SKM-1 treated with dmso at 0.1 percent for 144 hours (cell line): Measurements from ENCODE around the gene CFAP221.
"Not testable (repeated sequence)": the region's sequence is repeated elsewhere in the genome, so short reads cannot be mapped to it uniquely, and the experiment has no call there.

Experiments
- DNase-seq: peaks from one replicate; lab custom pipeline; 2025; ENCODE audit not compliant: unreplicated experiment; lab: John Stamatoyannopoulos, UW

CFAP221 gene

DNA sequence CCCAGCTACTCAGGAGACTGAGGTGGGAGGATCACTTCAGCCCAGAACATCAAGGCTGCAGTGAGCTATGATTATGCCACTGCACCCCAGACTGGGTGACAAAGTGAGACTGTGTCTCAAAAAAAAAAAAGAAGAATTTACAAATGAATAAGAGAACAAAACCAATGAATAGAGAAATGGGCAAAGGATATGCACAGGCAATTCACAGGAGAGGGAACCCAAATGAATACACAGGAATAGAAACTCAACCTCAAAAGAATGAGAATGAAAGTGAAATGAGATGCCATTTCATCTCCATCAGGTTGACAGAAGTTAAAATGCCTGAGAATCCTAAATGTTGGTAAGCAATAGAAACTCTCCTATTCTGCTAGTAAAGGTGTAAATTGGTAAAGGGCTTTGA, 40.2 kb downstream of the CFAP221 start:
- DNase-seq, result no peak

DNA sequence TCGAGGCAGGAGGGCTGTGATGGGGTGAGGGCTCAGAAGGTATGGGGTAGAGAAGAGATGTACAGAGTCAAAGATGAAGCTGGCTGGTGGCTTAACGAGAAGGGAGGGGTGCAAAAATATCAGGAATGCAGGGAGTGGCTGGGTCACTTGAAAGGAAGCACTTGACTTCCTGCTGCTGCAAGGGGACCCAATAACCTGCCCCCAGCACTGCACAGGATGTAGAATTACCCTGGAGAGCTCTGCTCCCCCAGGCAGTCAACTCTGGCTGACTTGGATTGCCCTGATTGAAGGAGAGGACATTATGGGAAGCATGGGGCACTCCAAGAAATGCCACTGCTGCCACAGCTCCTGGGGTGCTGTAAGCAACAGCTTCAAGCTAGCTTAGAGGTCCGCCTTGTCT, 41.8 kb downstream of the CFAP221 start:
- DNase-seq, result no peak

DNA sequence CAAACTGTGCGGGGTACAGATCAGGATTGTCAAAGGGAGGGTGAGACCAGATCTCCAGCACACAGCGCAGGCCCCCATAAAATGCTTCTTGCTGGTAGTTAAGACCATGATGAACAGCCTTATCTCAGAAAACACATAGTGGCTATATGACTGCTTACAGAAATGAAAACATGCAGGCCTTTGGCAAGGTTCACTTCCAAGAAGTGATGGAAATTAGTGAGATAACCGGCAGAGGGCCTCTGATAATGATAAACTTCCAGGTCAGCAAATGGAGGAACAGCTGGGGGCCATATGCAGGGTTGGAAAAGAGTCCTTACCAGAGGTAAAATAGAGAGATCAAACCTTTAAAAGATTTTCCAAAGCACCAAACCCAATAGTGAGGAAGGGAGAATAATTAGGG, 46.6 kb downstream of the CFAP221 start:
- DNase-seq, result no peak

DNA sequence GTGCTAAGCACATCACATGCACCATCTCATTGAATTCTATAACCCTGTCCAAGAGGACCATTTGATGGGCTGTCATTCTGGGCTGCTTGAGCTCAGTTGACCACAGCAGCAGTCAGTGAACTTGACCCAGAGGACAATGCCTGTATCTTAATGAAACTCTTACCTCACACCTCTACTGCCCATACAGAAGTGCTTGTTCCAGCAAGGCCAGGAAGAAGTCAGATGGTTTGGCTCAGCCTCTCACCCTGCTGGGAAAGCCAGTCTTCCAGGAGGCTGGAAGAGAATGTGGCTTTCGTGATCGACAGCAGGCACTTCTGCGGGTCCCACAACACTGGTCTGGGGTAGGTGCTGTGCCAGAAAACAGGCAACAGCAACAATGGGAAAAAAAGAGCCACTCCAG, 47.3 kb downstream of the CFAP221 start:
- no peak for DNase-seq

DNA sequence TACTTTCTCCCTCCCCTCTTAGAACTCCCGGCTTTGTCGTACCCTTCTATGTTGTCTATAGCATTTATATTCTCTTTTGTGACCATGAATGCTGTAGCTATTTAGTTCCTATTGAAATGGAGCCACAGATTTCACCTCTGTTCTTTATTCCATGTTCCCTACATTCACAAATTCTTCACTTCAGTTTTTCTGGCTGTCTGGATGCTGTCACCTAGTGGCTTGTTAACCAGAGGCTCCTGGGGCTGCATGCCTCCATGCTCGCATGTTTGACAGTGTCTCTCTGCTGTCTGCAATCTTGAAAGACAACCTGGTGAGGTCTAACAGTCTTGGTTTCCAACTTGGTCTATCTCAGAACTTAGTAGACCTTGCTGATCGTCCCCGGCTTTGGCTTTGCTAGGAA, 48.2 kb downstream of the CFAP221 start:
- no peak for DNase-seq

DNA sequence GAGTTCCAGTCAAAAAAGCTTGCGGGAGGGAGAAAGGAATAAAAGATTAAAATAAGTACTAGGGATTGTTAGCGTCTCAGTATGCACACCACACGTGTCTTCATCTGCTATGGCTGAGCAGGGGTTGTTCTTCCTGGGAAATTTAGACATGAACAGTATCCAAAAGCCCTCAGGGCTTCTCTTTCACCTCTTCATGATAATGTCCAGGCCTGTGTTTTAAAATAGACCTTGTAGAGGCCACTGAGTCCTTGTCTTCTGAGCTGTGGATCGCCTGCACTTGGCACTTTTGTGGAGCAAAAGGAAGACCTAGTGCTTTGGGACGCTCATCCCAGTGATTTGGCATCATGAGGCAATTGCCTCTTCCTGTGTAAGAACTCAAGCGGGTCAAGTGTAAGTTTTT, 52.4 kb downstream of the CFAP221 start:
- DNase-seq, result no peak

DNA sequence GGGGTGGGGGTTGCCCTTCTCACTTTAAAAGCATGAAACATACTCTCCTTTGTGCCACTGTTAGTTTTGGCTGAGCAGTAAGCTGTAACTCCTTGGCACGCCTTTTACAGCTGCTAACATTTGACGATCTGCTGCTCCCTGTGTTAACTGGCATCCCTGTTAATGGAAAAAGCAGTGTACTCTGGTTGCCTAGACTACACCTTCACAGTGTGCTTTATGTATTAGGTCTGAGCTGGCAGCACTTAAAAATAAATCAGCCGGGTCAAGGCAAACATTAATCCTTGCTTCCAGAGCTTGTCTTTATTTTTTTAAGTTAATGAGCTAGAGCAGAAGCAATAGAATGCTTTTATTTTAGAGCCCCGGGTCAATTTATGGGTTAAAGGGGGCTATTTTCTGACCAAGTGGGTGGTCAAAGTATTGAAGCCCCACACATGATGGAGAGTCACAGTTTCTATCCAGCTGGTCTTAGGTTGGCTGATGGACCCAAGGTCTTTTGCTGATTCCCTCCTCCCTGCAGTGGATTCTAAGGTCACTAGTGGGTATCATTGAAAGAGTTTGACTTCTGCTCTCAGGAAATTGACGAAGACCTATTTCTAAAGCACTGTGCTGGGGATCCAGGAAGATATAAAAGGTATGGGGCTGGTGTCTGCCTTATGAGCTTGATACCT, 54.5 kb downstream of the CFAP221 start:
- DNase-seq, result no peak

DNA sequence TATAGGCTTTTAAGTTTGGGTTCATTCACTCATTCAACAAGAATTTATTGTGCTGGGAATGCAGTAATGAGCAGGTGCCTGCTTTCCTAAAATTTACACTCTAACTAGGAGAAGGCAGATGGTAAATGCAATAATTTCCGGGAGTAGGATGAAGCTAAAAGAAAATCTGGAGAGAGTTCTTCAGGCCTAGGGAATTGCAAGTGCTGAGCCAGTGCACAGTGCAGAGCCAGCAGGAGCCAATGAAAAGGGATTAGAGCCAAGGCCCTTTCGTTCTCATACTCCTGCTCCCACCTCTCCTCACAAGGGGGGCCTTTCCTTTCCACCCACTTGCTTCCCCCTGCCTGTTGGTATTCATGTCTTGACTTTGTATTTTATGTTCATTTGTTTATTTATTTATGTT, 55.1 kb downstream of the CFAP221 start:
- no peak for DNase-seq

DNA sequence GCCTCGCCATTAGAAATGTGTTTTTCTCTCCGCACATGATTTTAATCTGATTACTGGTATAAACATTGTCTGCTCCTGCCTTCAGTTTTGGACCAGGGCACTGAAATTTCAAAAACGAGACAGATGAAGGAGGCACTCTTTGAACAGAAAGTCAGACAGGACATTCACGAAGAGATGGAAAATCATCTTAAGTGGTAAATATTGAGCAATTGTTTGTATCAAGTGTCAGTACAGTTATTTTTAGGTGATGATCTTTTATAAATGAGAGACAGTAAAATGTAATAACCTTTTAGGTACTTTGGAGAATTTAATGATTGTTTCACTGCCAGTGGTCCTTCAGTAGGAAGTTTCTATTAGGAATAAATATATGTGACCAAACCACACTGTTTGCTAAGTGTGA, 60.8 kb downstream of the CFAP221 start:
- no peak for DNase-seq

DNA sequence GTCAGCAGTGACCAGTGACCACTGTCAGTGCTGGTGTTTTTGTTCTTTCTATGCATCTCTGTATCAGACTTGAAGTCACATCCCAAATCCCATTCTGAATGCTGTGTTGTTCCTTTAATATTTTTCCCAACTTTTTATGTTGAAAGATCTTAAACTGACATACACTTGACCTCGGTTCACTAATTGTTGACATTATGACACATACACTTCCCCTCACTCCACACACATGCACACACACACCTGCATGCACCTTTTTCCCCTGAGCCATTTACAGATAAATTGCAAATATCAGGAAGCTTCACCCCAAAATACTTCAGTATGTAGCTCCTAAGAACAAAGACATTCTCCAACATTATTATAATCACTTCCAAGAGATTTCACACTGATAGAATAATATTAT, 62.4 kb downstream of the CFAP221 start:
- DNase-seq, result no peak

DNA sequence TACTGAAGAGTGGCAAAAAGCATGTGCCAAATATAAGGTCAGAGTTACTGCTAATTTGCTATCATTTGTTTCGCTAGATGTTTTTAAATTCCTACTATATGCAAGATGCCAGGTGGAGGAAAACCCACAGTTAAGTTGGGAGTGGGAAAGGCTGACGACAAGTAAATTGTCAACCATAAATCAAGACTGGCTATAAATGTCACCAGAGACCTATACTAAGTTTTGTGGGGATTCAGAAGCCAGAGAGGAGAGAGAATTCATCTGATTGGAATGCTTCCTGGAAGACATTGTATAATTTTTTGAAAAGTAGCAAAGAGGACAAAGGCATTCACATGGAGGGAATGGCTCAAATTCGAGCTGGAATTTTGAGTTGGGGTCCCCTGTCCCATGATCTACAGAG, 64.3 kb downstream of the CFAP221 start:
- no peak for DNase-seq

DNA sequence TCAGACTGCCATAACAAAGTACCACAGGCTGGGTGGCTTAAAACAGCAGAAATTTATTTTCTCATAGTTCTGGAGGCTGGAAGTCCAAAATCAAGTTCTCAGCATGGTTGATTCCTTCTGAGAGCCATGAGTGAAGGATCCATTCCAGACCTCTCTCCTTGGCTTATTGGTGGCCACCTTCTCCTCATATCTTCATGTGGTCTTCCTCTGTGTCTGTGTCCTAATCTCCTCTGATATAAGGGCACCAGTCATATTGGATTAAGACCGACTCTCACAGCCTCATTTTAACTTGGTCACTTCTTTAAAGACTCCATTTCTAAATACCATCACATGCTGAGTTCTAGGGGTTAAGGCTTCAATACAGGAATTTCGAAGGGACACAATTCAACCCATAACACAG, 65.1 kb downstream of the CFAP221 start:
- no peak for DNase-seq

DNA sequence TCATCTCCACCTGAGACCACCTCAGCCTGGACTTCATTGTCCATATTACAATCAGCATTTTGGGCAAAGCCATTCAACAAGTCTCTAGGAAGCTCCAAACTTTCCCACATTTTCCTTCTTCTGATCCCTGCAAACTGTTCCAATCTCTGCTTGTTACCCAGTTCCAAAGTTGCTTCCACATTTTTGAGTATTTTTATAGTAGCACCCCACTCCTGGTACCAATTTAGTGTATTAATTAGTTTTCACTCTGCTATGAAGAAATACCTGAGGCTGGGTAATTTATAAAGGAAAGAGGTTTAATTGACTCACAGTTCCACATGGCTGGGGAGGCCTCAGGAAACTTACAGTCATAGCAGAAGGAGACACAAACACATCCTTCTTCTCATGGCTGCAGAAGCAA, 69.9 kb downstream of the CFAP221 start:
- DNase-seq, result not testable (repeated sequence)

DNA sequence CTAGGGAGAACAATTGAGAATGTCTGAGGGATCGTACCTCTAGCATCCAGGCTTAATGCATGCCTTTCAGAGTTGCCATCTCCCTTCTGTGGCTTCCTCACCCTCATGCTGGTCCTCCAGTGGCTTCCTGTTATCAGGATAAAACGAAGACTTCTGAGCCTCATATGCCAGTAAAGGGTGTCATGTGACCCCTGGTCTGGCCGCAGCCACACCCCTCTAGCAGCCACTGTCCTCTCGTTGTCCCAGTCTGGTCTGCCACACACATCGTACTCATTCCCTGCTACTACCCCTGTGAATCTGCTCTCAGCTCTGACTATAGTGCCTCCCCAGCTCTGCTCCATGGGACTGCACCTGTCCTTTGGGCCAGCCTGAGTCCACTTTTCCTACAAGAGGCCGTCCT, 72.2 kb downstream of the CFAP221 start:
- DNase-seq, result no peak

DNA sequence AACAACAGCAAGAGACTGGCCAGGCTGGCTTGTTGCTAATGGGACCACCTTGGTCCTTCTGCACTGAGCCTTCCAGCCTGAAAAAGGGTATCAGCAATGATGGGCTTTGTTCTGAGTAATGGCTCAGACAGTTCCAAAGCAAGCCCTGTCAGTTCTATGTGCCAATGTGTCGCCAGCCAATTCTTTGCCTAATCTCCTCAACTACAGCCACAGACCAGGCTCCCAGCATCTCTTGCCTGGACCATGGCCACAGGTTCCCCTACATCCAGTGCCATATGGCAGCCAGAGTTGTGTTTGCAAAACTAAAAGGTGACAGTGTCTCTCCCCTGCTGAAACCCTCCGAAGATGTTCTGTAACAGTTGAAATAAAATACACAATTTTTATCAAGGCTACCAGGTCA, 73.2 kb downstream of the CFAP221 start:
- no peak for DNase-seq

DNA sequence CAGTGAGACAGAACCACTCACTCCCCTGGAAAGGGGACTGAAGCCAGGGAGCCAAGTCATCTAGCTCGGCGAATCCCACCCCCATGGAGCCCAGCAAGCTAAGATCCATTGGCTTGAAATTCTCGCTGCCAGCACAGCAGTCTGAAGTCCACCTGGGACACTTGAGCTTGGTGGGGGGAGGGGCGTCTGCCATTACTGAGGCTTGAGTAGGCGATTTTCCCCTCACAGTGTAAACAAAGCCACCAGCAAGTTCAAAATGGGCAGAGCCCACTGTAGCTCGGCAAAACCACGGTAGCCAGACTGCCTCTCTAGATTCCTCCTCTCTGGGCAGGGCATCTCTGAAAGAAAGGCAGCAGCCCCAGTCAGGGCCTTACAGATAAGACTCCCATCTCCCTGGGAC, 74.5 kb downstream of the CFAP221 start:
- not testable (repeated sequence) for DNase-seq

DNA sequence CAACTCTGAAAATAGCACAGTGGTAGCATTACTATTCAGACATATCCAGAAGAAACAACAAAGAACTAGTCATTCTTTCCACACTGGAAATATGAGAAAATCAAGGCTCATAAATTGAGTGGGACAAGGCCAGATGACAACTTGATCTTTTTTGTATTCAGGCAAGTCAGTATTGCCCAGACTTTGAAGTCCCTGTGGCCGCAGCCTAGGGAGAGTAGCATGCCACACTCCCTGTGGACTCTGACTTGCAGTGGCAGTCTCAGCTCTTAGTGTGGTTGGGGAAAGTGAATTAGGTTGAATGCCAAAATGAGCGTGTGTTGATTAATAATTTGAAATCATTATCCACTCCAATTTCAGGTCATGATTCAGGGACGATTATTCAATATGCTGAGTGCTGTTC, 81.0 kb downstream of the CFAP221 start:
- no peak for DNase-seq

DNA sequence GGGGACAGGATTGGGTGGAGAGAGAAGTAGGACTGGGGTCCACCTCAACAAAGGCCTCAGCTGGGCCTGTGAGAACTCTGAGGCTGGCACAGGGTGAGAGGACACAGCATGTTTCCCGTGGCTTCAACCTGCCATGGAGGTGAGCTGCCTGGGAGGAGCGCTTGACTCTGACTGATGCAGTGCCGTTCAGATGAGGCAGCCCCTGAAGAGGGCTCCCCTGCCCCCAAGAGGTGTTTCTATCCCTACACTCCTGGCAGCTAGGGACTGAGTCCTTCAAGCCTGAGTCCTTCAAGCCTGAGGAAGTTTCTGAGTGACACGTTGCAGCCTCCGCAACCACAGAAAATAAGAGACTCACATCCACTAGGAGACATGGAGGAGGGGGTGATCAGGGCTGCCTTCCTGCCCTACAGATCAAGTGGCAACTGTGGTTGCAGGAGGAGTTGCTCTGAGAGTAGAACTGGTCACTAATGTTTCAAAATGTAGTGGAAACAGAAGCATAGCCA, 85.1 kb downstream of the CFAP221 start:
- no peak for DNase-seq

DNA sequence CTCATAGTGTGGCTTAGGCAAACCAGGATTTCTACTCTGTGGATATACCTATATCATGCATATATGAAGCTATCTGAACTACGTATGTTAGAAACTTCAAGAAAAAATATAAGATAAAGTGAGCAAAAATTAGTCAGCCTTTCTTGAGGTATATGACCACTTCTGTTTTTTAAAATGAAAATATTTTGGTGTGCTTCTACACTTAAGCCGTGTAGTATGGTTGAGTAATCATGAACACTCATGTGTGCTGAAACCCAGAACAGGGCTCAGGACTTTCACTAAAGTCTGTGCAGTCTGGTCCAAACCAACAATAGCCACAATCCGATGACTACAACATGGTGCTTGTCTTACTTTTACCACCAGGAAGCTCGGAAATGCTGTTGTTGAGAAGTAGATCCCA, 85.9 kb downstream of the CFAP221 start:
- DNase-seq, result peak; percentile 5

DNA sequence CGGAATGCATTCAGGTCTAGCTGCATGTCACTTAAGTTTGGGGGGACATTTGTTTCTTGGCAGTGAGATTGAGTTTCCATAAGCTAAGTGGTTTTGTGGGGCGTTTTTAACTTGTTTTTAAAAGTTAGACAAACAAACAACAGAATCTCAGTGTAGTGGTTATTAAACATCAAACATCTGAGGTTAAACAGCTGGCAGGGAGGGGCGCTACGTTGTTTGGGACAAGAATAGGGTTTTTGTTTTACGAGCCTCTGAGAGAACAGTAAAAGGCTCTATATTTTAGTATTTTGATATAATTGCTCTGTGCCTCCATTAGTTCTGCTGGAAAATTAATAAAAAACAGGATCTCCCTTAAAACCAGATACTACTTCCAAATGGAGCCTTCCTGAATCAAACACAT, 93.1 kb downstream of the CFAP221 start:
- DNase-seq, result no peak

DNA sequence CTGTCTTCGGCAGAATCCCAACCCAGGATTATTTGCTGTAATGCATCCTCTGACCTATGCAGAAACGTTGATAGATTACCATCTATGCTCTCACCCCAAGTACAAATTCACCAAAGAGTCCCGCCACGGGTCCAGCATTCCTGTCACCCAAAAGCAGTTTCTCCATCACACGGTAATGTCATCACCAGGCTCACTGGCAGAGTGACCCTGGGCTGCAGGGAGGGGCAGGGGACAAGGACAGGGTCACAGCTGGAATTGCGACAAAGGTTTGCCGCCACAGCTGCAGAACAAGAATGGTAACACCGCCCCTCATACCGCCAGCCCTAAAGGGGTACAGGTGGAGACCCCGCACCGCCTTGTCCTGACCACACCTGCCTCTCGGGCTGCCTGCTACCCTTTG, 94.0 kb downstream of the CFAP221 start:
- no peak for DNase-seq

DNA sequence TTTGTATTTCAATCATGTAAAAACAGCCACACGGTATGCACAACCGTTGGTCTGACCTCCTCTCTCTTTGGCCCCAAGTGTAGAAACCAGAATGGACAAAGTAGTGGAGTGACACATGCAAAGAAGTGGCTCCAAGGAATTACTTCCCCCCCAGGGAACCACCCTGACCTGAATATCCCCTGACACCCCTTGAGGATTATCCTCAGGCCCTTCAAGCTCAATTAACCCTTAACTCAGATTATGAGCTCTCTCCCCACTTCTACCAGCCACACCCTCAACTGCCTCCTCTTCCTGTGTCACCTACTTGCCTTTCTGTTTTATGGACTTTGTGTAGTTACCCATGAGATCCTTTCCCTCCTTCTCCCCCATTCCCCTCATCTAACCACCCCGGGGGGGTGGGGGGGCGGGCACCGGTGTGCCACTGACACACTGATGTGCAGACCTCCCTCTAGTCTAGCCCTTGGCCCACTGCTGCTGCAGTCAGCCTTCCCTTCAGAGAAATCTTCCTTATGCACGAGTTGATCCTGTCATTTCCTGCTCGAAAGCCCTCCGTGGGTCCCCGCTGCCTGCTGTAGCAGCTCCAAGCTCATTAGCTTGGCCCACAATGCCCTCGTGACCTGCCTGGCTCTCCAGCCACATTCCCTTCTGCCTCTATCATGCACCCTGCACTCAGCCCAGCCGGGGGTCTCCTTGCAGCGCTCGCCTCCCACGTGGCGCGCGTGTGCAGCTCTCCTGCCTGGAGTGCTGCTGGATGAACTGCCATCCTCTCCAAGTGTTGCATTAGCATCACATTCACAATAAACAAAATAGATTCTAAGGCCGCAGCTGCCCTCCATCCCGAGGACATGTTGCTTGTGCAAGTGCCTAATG, 94.7 kb downstream of the CFAP221 start:
- no peak for DNase-seq
